ENCODE measurements around the gene COL5A3.

COL5A3 gene

GRCh38 chr19:9958379-9958821, 51.9 kb downstream of the COL5A3 start:
- Histone ChIP-seq H4K20me1 (ENCODE audit: insufficient read depth, low read length) (no peaks in the 10 kb centered on the region), H3K9ac (ENCODE audit: low read depth, low read length) (no peak overlapping the region), H3K9me3 (ENCODE audit: insufficient read depth, low read length, severe bottlenecking) (no peaks in the 10 kb centered on the region), H3K36me3 (ENCODE audit: insufficient read depth, low read length) (no peaks in the 10 kb centered on the region), H3K79me2 (ENCODE audit: insufficient read depth, low read length) (no peaks in the 10 kb centered on the region), H2AFZ (ENCODE audit: low read depth, low read length) (no peak overlapping the region), H3K4me1 (ENCODE audit: insufficient read depth, low read length) (no peaks in the 10 kb centered on the region), H3K27me3 (ENCODE audit: insufficient read depth, low read length, poor library complexity) (no peaks in the 10 kb centered on the region), H3K27ac (ENCODE audit: low read length) (no peak overlapping the region), H3K4me3 (ENCODE audit: low read depth in 1 of 2, low read length in 2 of 2) (no peak overlapping the region), H3K4me2 (ENCODE audit: insufficient read depth, low read length) (no peak overlapping the region)
- DNase-seq = no peak
- ATAC-seq (ENCODE audit: insufficient read depth, low read depth) = no peak
- TF ChIP-seq EZH2 (IDR thresholded peaks at IDR 0.05; ENCODE audit: borderline replicate concordance, low read depth, low read length, severe bottlenecking) (no peak), CTCF (IDR thresholded peaks at IDR 0.05; ENCODE audit: borderline replicate concordance, extremely low read depth, low read length, poor library complexity, severe bottlenecking) (no peak)

GRCh38 chr19:9956956-9957355, 53.3 kb downstream of the COL5A3 start:
- no peaks in the 10 kb centered on the region for H3K79me2 ChIP-seq (ENCODE audit: insufficient read depth, low read length)
- H3K9ac ChIP-seq (ENCODE audit: low read depth, low read length) = no peak overlapping the region
- H3K36me3 ChIP-seq (ENCODE audit: insufficient read depth, low read length) = no peaks in the 10 kb centered on the region
- no peaks in the 10 kb centered on the region for H4K20me1 ChIP-seq (ENCODE audit: insufficient read depth, low read length)
- no peaks in the 10 kb centered on the region for H3K9me3 ChIP-seq (ENCODE audit: insufficient read depth, low read length, severe bottlenecking)
- no peaks in the 10 kb centered on the region for H3K27me3 ChIP-seq (ENCODE audit: insufficient read depth, low read length, poor library complexity)
- TF ChIP-seq CTCF (IDR thresholded peaks at IDR 0.05; ENCODE audit: borderline replicate concordance, extremely low read depth, low read length, poor library complexity, severe bottlenecking) (no peak), EZH2 (IDR thresholded peaks at IDR 0.05; ENCODE audit: borderline replicate concordance, low read depth, low read length, severe bottlenecking) (no peak)
- no peak for DNase-seq
- H3K4me3 ChIP-seq (ENCODE audit: low read depth in 1 of 2, low read length in 2 of 2) = no peak overlapping the region
- no peak for ATAC-seq (ENCODE audit: insufficient read depth, low read depth)
- H3K4me1 ChIP-seq (ENCODE audit: insufficient read depth, low read length) = no peaks in the 10 kb centered on the region
- H3K4me2 ChIP-seq (ENCODE audit: insufficient read depth, low read length) = no peak overlapping the region
- H3K27ac ChIP-seq (ENCODE audit: low read length) = no peak overlapping the region
- H2AFZ ChIP-seq (ENCODE audit: low read depth, low read length) = no peak overlapping the region

GRCh38 chr19:9953802-9954542, 56.3 kb downstream of the COL5A3 start:
- no peaks in the 10 kb centered on the region for H3K4me1 ChIP-seq (ENCODE audit: insufficient read depth, low read length)
- H3K9ac ChIP-seq (ENCODE audit: low read depth, low read length) = no peak overlapping the region
- no peaks in the 10 kb centered on the region for H3K36me3 ChIP-seq (ENCODE audit: insufficient read depth, low read length)
- no peak overlapping the region for H3K27ac ChIP-seq (ENCODE audit: low read length)
- no peaks in the 10 kb centered on the region for H3K79me2 ChIP-seq (ENCODE audit: insufficient read depth, low read length)
- no peak for TF ChIP-seq CTCF (IDR thresholded peaks at IDR 0.05; ENCODE audit: borderline replicate concordance, extremely low read depth, low read length, poor library complexity, severe bottlenecking)
- no peak for TF ChIP-seq EZH2 (IDR thresholded peaks at IDR 0.05; ENCODE audit: borderline replicate concordance, low read depth, low read length, severe bottlenecking)
- H2AFZ ChIP-seq (ENCODE audit: low read depth, low read length) = no peak overlapping the region
- H3K9me3 ChIP-seq (ENCODE audit: insufficient read depth, low read length, severe bottlenecking) = no peaks in the 10 kb centered on the region
- H3K27me3 ChIP-seq (ENCODE audit: insufficient read depth, low read length, poor library complexity) = no peaks in the 10 kb centered on the region
- H3K4me3 ChIP-seq (ENCODE audit: low read depth in 1 of 2, low read length in 2 of 2) = no peak overlapping the region
- H3K4me2 ChIP-seq (ENCODE audit: insufficient read depth, low read length) = no peak overlapping the region
- H4K20me1 ChIP-seq (ENCODE audit: insufficient read depth, low read length) = no peaks in the 10 kb centered on the region
- DNase-seq (no peak), ATAC-seq (ENCODE audit: insufficient read depth, low read depth) (no peak)

Measured in DND-41 (cell line).